ENCODE results near the gene LRCOL1.

Gene LRCOL1

GRCh38 chr12:132610051-132610759 is at the start of gene LRCOL1:
LRCOL1 (minus strand) TSS chr12:132610582; CDS start chr12:132606251, 4,331 bp downstream.
- DNase-seq (ENCODE audit: low read depth): peak; percentile 76
- H3K4me3 ChIP-seq (replicated peaks; ENCODE audit: low read depth, low read length): peak within 1 kb of the TSS; percentile 17
- TF ChIP-seq CTCF (IDR thresholded peaks at IDR 0.05; ENCODE audit: low read length, missing control alignments): no peak

- DNase-seq (ENCODE audit: low read depth): no peak
- no peak overlapping the region for H3K4me3 ChIP-seq (replicated peaks; ENCODE audit: low read depth, low read length)
- TF ChIP-seq CTCF (IDR thresholded peaks at IDR 0.05; ENCODE audit: low read length, missing control alignments): no peak
Observed at GRCh38 chr12:132660052-132660451, 49.7 kb upstream of the LRCOL1 start.

- H3K4me3 ChIP-seq (replicated peaks; ENCODE audit: low read depth, low read length): no peak overlapping the region
- DNase-seq (ENCODE audit: low read depth): no peak
- no peak for TF ChIP-seq CTCF (IDR thresholded peaks at IDR 0.05; ENCODE audit: low read length, missing control alignments)
Observed at GRCh38 chr12:132659146-132659545, 48.8 kb upstream of the LRCOL1 start.

GRCh38 chr12:132658149-132658894 is 47.9 kb upstream of the LRCOL1 start:
- no peak for DNase-seq (ENCODE audit: low read depth)
- no peak for TF ChIP-seq CTCF (IDR thresholded peaks at IDR 0.05; ENCODE audit: low read length, missing control alignments)
- no peak overlapping the region for H3K4me3 ChIP-seq (replicated peaks; ENCODE audit: low read depth, low read length)

- H3K4me3 ChIP-seq (replicated peaks; ENCODE audit: low read depth, low read length): no peak overlapping the region
- no peak for DNase-seq (ENCODE audit: low read depth)
- no peak for TF ChIP-seq CTCF (IDR thresholded peaks at IDR 0.05; ENCODE audit: low read length, missing control alignments)
Observed at GRCh38 chr12:132657004-132657727, 46.8 kb upstream of the LRCOL1 start.

GRCh38 chr12:132653567-132654290 is 43.3 kb upstream of the LRCOL1 start:
- TF ChIP-seq CTCF (IDR thresholded peaks at IDR 0.05; ENCODE audit: low read length, missing control alignments): no peak
- DNase-seq (ENCODE audit: low read depth): peak; percentile 5
- no peak overlapping the region for H3K4me3 ChIP-seq (replicated peaks; ENCODE audit: low read depth, low read length)

All from fibroblast of pulmonary artery (primary cell).